Measurements from ENCODE around the gene CWC27.

GRCh38 chr5:64768358-64769312 lies at the start of gene CWC27, which contains the start of gene SREK1IP1:
- TF ChIP-seq POLR2A (IDR thresholded peaks at IDR 0.05; ENCODE audit: low read depth, low read length) (peak; percentile 83), POLR2AphosphoS5 (IDR thresholded peaks at IDR 0.05; ENCODE audit: low read depth, low read length) (peak; percentile 92), TAF1 (IDR thresholded peaks at IDR 0.05; ENCODE audit: borderline replicate concordance, low read depth, low read length) (0 out of 2 replicates have a peak, but pooled peaks have one; percentile 66)
